ENCODE measurements around the gene TPRN. TPM values are rescaled to one million over a fixed set of nuclear protein-coding genes. Genes with fewer than 3 reads are reported as not detected.
"Not testable (repeated sequence)": the region's sequence is repeated elsewhere in the genome, so short reads cannot be mapped to it uniquely, and the experiment has no call there.

The TPRN gene
- total and polyA plus RNA-seq, 2 donors: 2.7 to 6.2 TPM

- H3K36me3 ChIP-seq (ENCODE audit: control insufficient read depth in 2 of 2, insufficient read depth in 2 of 2, low read length in 1 of 2): peaks cover 11 to 19% of the 10 kb centered on the region in 2 donors
- not testable (repeated sequence) for H3K27me3 ChIP-seq (ENCODE audit: control insufficient read depth in 2 of 2, insufficient read depth in 1 of 2, low read length in 1 of 2); DNase-seq (ENCODE audit: low read depth in 6 of 9, low spot score in 9 of 9); H3K9me3 ChIP-seq (ENCODE audit: control insufficient read depth in 2 of 2, insufficient read depth in 1 of 2, low read length in 1 of 2); H3K27ac ChIP-seq (ENCODE audit: low read depth in 1 of 2, low read length in 1 of 2)
- peak overlapping the region in 1 of 2 donors; percentile 78 for H3K4me3 ChIP-seq (ENCODE audit: low read length in 2 of 2)
- peaks cover 17 to 37% of the 10 kb centered on the region in 2 donors for H3K4me1 ChIP-seq (ENCODE audit: control insufficient read depth in 2 of 2, insufficient read depth in 2 of 2, low read length in 2 of 2)
- WGBS: 97% methylated on average over 18 of the region's 18 CpGs
These were observed 42.7 kb upstream of the TPRN start for GRCh38 chr9:137243266-137243625.

DNA sequence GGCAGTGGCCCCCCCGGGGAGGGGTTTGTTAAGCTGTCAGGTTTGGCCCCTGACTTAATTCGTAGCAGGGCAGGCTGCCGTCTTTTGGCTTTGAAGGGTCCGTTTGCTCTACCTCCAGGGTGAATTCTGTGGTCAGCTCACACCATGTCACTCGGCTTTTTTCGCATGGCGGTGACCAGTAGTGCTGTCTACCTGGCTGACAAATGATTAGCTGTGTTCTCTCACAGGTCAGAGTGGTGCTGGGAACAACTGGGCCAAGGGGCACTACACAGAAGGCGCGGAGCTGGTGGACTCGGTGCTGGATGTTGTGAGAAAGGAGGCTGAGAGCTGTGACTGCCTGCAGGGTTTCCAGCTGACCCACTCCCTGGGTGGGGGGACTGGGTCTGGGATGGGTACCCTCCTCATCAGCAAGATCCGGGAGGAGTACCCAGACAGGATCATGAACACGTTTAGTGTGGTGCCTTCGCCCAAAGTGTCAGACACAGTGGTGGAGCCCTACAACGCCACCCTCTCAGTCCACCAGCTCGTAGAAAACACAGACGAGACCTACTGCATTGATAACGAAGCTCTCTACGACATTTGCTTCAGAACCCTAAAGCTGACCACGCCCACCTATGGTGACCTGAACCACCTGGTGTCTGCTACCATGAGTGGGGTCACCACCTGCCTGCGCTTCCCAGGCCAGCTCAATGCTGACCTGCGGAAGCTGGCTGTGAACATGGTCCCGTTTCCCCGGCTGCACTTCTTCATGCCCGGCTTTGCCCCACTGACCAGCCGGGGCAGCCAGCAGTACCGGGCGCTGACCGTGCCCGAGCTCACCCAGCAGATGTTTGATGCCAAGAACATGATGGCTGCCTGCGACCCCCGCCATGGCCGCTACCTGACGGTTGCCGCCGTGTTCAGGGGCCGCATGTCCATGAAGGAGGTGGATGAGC, 42.0 kb upstream of the TPRN start:
- Histone ChIP-seq H3K9me3 (ENCODE audit: control insufficient read depth in 2 of 2, insufficient read depth in 1 of 2, low read length in 1 of 2) (no peaks in the 10 kb centered on the region), H3K27me3 (ENCODE audit: control insufficient read depth in 2 of 2, insufficient read depth in 1 of 2, low read length in 1 of 2) (no peaks in the 10 kb centered on the region), H3K4me3 (ENCODE audit: low read length in 2 of 2) (peak overlapping the region; percentile 73 to 78), H3K36me3 (ENCODE audit: control insufficient read depth in 2 of 2, insufficient read depth in 2 of 2, low read length in 1 of 2) (peaks cover 11 to 19% of the 10 kb centered on the region in 2 donors), H3K4me1 (ENCODE audit: control insufficient read depth in 2 of 2, insufficient read depth in 2 of 2, low read length in 2 of 2) (peaks cover 17 to 37% of the 10 kb centered on the region in 2 donors), H3K27ac (ENCODE audit: low read depth in 1 of 2, low read length in 1 of 2) (no peak overlapping the region)
- WGBS: 93% methylated on average over 36 of the region's 36 CpGs
- DNase-seq (ENCODE audit: low read depth in 6 of 9, low spot score in 9 of 9): no peak

- H3K27ac ChIP-seq (ENCODE audit: low read depth in 1 of 2, low read length in 1 of 2): peak overlapping the region in 1 of 2 donors; percentile 97
- no peaks in the 10 kb centered on the region for H3K9me3 ChIP-seq (ENCODE audit: control insufficient read depth in 2 of 2, insufficient read depth in 1 of 2, low read length in 1 of 2)
- H3K4me3 ChIP-seq (ENCODE audit: low read length in 2 of 2): peak overlapping the region; percentile 73 to 78
- H3K27me3 ChIP-seq (ENCODE audit: control insufficient read depth in 2 of 2, insufficient read depth in 1 of 2, low read length in 1 of 2): no peaks in the 10 kb centered on the region
- peak in 1 of 9 donors; percentile 32 for DNase-seq (ENCODE audit: low read depth in 6 of 9, low spot score in 9 of 9)
- peaks cover 11 to 19% of the 10 kb centered on the region in 2 donors for H3K36me3 ChIP-seq (ENCODE audit: control insufficient read depth in 2 of 2, insufficient read depth in 2 of 2, low read length in 1 of 2)
- H3K4me1 ChIP-seq (ENCODE audit: control insufficient read depth in 2 of 2, insufficient read depth in 2 of 2, low read length in 2 of 2): peaks cover 20 to 42% of the 10 kb centered on the region in 2 donors
- WGBS: 6% methylated on average over 81 of the region's 83 CpGs
These were observed 41.1 kb upstream of the TPRN start for GRCh38 chr9:137241490-137242268.

GRCh38 chr9:137240841-137241489, 40.4 kb upstream of the TPRN start, which contains the start of gene TUBB4B:
Gene TUBB4B (plus strand): TSS chr9:137241287. CDS start chr9:137241361, 74 bp downstream.
- Histone ChIP-seq H3K27ac (ENCODE audit: low read depth in 1 of 2, low read length in 1 of 2) (peak within 1 kb of the TSS; percentile 96 to 98), H3K4me3 (ENCODE audit: low read length in 2 of 2) (peak within 1 kb of the TSS; percentile 73 to 78), H3K27me3 (ENCODE audit: control insufficient read depth in 2 of 2, insufficient read depth in 1 of 2, low read length in 1 of 2) (no peaks in the 10 kb centered on the region), H3K4me1 (ENCODE audit: control insufficient read depth in 2 of 2, insufficient read depth in 2 of 2, low read length in 2 of 2) (peaks cover 27 to 49% of the 10 kb centered on the region in 2 donors), H3K36me3 (ENCODE audit: control insufficient read depth in 2 of 2, insufficient read depth in 2 of 2, low read length in 1 of 2) (peaks cover 11 to 19% of the 10 kb centered on the region in 2 donors), H3K9me3 (ENCODE audit: control insufficient read depth in 2 of 2, insufficient read depth in 1 of 2, low read length in 1 of 2) (no peaks in the 10 kb centered on the region)
- peak; percentile 99 to 100 (median 99) for DNase-seq (ENCODE audit: low read depth in 6 of 9, low spot score in 9 of 9)
- WGBS: under 1% methylated on average over 67 of the region's 67 CpGs

- WGBS: under 1% methylated on average over 58 of the region's 58 CpGs
- peaks cover 28 to 51% of the 10 kb centered on the region in 2 donors for H3K4me1 ChIP-seq (ENCODE audit: control insufficient read depth in 2 of 2, insufficient read depth in 2 of 2, low read length in 2 of 2)
- H3K36me3 ChIP-seq (ENCODE audit: control insufficient read depth in 2 of 2, insufficient read depth in 2 of 2, low read length in 1 of 2): peaks cover 11 to 19% of the 10 kb centered on the region in 2 donors
- H3K4me3 ChIP-seq (ENCODE audit: low read length in 2 of 2): peak overlapping the region; percentile 59 to 69
- DNase-seq (ENCODE audit: low read depth in 6 of 9, low spot score in 9 of 9): peak in 6 of 9 donors; percentile 33 to 74 (median 58)
- no peaks in the 10 kb centered on the region for H3K9me3 ChIP-seq (ENCODE audit: control insufficient read depth in 2 of 2, insufficient read depth in 1 of 2, low read length in 1 of 2)
- peak overlapping the region; percentile 96 to 98 for H3K27ac ChIP-seq (ENCODE audit: low read depth in 1 of 2, low read length in 1 of 2)
- H3K27me3 ChIP-seq (ENCODE audit: control insufficient read depth in 2 of 2, insufficient read depth in 1 of 2, low read length in 1 of 2): peaks cover 0 to 4% of the 10 kb centered on the region in 2 donors
These were observed 39.8 kb upstream of the TPRN start for GRCh38 chr9:137240318-137240840.

GRCh38 chr9:137239541-137240200, 39.1 kb upstream of the TPRN start:
- H3K36me3 ChIP-seq (ENCODE audit: control insufficient read depth in 2 of 2, insufficient read depth in 2 of 2, low read length in 1 of 2): peaks cover 11 to 19% of the 10 kb centered on the region in 2 donors
- 63% methylated on average over 27 of the region's 27 CpGs for WGBS
- H3K27me3 ChIP-seq (ENCODE audit: control insufficient read depth in 2 of 2, insufficient read depth in 1 of 2, low read length in 1 of 2): peaks cover 0 to 11% of the 10 kb centered on the region in 2 donors
- H3K4me3 ChIP-seq (ENCODE audit: low read length in 2 of 2): peak overlapping the region; percentile 59 to 69
- peak overlapping the region; percentile 96 to 98 for H3K27ac ChIP-seq (ENCODE audit: low read depth in 1 of 2, low read length in 1 of 2)
- DNase-seq (ENCODE audit: low read depth in 6 of 9, low spot score in 9 of 9); H3K9me3 ChIP-seq (ENCODE audit: control insufficient read depth in 2 of 2, insufficient read depth in 1 of 2, low read length in 1 of 2): not testable (repeated sequence)
- peaks cover 28 to 51% of the 10 kb centered on the region in 2 donors for H3K4me1 ChIP-seq (ENCODE audit: control insufficient read depth in 2 of 2, insufficient read depth in 2 of 2, low read length in 2 of 2)

DNA sequence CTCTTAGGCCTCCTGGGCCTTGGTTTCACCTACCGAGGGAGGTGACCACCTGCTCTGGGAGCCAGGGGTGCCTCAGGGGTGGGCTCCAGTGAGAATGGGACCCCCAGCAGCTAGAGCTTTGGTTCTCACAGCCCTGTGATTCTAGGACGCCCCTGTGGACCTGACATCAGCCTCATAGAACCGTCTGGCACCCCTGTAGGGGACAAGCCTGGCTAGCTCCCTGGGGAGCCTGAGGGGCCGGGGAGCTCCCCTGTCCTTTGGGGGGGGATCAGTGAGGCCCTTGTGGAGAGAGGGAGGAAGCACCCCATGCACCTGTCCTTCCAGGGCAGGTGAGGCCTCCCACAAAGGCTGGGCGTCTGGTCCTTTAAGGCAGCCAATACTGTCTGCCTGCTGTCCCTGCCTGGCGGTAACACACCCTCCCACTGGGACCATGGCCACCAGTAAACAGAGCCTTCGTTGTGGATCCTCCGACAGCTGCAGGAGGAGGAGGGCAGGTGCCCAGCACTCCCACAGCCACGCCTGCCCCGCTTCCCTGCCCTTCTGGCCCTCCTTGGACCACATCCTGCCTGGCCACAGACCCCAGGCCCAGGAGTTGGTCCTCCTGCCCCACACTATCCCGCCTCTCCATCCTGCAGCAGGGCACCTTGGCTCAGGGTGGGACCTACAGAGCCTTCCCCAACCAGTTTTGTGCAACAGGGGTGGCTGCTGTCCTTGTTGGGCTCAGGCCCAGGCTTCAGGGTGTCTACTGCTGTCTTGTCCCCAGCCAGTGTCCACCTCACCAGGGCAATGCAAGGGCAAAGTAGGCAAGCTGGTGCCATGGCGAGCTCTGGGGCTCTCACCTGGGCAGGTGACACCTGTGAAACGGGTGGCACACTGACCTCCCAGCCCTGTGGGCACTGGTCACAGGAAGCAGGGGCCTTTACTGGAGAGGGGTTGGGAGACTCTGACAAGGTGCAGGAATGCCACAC, 37.5 kb upstream of the TPRN start:
- Histone ChIP-seq H3K27ac (ENCODE audit: low read depth in 1 of 2, low read length in 1 of 2) (no peak overlapping the region), H3K36me3 (ENCODE audit: control insufficient read depth in 2 of 2, insufficient read depth in 2 of 2, low read length in 1 of 2) (peaks cover 7 to 12% of the 10 kb centered on the region in 2 donors), H3K27me3 (ENCODE audit: control insufficient read depth in 2 of 2, insufficient read depth in 1 of 2, low read length in 1 of 2) (peaks cover 0 to 24% of the 10 kb centered on the region in 2 donors), H3K4me3 (ENCODE audit: low read length in 2 of 2) (no peak overlapping the region), H3K9me3 (ENCODE audit: control insufficient read depth in 2 of 2, insufficient read depth in 1 of 2, low read length in 1 of 2) (no peaks in the 10 kb centered on the region), H3K4me1 (ENCODE audit: control insufficient read depth in 2 of 2, insufficient read depth in 2 of 2, low read length in 2 of 2) (peaks cover 28 to 40% of the 10 kb centered on the region in 2 donors)
- no peak for DNase-seq (ENCODE audit: low read depth in 6 of 9, low spot score in 9 of 9)
- WGBS: 95% methylated on average over 13 of the region's 13 CpGs

All from thymus (tissue), 11 donors.